GM19397 (cell line): ENCODE results near the gene INO80.
"Not testable (repeated sequence)": the region's sequence is repeated elsewhere in the genome, so short reads cannot be mapped to it uniquely, and the experiment has no call there.

Source experiments
- ATAC-seq: cut with Tn5 transposase; IDR thresholded peaks from one replicate; pipeline ENCODE4 v1.9.1; 2021; ENCODE audit warnings: mild to moderate bottlenecking, moderate library complexity; ENCODE audit not compliant: unreplicated experiment

The INO80 gene

DNA sequence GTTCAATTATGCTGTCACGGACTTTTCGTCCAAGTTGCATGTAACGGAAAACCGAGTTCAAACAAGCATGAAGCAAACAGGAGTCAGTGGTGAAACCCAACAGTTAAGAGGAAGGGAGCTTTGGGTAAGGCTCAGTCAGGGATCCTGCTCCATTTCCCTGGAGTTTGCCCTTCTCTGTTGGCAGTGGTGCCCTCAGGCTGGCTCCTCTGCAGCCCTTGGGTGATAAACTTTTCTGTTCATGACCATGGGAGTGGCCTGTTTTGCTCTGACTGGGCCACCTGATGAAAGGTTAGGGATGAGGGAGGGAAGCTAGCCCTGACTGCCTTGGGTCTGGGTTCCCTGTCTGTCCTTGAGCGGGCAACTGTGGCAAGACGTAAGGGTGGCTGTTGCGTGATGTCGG, 146.7 kb downstream of the INO80 start:
- ATAC-seq: no peak

GRCh38 chr15:40968290-40969085, 147.6 kb downstream of the INO80 start:
- no peak for ATAC-seq

GRCh38 chr15:40964634-40965033, 151.4 kb downstream of the INO80 start:
- no peak for ATAC-seq

- ATAC-seq: no peak
Measured at GRCh38 chr15:40964006-40964405, 152.1 kb downstream of the INO80 start.

DNA sequence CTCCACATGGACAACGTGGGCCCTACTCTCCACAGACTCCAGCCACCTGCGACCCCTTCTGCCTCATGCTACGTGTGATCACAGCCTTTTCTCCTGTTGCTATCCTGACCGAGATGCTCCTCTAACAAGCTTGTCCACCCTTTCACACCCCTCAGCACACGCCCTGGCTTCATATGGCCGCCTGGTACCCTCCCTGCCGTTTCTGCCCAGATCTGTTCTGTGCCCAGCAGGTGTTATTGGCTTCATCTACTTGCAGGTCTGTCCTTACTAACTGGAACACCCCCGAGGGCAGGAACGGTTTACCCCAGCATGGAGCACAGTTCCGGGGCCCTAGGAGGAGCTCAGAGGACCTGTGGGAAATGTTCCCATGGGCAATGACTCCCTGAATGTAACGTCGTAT, 152.9 kb downstream of the INO80 start:
- ATAC-seq: no peak

- not testable (repeated sequence) for ATAC-seq
Measured at GRCh38 chr15:40962317-40962716, 153.8 kb downstream of the INO80 start.

DNA sequence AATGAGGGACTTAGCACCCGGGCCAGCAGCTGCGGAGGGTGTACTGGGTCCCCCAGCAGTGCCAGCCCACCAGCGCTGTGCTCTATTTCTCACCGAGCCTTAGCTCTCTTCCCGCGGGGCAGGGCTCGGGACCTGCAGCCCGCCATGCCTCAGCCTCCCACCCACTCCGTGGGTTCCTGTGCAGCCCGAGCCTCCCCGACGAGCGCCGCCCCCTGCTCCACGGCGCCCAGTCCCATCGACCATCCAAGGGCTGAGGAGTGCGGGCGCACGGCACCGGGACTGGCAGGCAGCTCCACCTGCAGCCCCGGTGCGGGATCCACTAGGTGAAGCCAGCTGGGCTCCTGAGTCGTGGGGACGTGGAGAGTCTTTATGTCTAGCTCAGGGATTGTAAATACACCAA, 154.3 kb downstream of the INO80 start:
- ATAC-seq: not testable (repeated sequence)

- ATAC-seq: no peak
Measured at GRCh38 chr15:40960925-40961324, 155.2 kb downstream of the INO80 start.

DNA sequence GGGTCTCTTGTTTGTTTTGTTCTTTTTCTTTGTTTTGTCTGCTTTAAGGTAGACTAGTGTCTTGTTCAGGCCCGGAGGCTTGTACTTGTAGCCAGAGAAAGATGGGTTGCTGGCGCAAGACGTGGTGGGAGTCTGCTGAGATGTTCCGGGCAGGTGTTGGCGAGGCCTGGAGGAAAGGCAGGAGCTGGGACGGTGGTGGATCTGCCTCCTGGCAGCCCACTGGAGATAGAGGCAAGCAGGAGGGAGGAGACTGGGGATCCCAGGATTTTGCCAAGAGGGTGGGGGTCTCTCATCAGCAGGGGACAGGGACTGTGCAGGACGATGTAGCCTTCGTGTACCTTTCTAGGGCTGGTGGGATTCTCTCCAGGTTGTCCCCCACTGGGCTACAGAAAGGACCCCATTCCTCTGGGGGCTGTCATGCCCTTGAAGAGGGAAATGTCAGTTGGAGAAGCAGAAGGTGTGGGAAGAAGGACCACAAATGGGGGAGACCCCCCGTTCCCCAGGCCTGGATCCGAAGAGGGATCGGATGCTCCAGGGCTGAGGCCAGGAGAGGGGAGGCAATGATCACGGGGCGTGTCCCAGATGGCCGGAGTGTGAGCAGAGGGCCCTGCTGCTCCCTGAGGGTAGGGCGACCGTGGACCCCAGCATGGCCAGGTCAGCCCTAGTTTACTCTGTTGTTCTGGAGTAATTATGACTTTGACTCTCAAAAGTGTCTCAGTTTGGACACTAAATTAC, 155.8 kb downstream of the INO80 start:
- ATAC-seq: no peak

DNA sequence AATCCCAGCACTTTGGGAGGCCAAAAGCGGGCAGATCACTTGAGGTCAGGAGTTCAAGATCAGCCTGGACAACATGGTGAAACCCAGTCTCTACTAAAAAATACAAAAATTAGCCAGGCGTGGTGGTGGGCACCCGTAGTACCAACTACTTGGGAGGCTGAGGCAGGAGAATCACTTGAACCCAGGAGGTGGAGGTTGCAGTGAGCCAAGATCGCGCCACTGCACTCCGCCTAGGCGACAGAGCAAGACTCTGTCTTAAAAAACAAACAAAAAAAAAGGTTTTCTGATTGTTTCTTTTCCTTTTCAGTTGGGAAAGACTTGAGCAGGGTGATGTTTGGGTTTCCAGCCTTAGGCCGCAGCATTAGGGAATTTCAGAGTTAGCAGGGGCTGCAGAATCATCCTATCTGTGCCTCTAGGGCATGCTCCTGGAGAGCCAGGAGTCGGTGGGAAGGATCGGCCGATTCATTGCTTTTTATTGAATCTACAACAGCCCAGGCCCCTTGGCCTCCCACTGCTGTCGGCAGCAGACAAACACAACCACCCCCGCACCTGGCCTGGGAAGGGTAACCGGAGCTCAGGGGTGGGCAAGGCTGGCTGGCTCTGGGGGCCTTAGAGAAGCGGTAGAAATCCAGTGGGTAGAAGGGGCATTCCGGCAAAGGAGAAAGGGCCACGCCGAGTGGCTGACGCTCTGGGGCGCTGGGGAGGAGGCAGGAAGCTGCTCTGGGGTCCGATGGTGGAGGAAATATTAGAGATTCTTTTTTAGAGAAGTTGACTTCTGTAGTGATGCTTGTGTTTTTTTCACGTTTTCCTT, 156.5 kb downstream of the INO80 start:
- ATAC-seq: no peak

DNA sequence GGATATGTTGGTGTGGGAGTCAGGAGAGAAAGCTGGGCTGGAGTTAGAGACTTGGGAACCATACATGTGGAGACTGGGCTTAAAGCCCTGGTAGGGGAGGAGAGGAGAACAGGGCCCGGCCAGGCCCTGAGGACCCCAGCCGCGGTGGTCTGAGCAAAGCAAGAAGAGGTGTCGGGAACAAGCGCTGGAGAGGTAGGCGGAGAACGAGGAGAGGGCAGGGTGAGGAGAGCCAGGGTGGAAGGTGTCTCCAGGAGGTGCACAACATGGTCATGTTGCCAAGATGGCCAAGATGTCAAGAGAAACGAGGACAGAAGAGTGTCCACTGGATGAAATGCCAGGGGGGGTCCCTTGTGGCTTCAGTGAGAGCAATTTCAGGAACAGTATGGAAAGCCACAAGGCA, 157.4 kb downstream of the INO80 start:
- ATAC-seq: no peak

DNA sequence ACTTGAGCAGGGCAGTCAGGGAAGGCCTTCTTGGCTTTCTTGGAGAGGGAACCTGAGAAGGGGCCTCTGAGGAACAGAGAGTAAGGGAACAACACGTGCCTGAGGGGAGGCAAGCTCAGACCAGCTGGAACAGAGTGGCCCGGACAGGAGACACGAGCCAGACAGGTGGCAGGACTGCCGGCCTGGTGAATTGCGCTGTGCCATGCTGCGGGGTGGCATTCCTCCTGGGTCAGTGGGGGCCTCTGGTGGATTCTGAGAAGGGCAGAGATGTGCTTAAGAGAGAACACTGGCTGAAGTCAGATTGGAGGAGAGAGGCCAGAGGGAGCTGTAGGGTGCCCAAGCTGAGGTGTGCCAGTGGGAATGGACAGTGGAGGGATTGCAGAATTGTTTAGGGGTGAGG, 157.9 kb downstream of the INO80 start:
- no peak for ATAC-seq

DNA sequence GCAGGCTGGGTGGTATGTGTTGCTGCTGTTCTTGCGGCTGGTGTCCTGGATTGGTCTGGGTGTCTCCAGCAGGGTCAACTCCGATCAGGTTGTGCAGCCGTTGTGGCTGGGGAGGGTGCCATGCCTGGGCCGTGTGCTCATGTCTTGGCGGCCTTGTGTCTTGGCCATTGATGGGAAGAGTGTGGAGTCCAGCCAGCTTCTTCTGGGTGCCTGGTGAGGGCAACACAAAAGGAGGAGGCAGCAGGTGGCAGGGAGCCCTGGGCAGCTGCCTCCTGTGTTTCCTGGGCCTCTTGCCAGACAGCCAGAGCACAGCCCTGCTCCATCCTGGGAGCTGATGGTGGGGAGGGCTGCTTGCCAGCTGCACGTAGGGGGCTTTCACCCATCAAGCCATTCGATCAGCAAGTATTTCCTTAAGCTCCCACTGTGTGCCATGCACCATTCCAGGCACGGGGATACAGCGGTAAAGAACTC, 158.5 kb downstream of the INO80 start:
- ATAC-seq: no peak

DNA sequence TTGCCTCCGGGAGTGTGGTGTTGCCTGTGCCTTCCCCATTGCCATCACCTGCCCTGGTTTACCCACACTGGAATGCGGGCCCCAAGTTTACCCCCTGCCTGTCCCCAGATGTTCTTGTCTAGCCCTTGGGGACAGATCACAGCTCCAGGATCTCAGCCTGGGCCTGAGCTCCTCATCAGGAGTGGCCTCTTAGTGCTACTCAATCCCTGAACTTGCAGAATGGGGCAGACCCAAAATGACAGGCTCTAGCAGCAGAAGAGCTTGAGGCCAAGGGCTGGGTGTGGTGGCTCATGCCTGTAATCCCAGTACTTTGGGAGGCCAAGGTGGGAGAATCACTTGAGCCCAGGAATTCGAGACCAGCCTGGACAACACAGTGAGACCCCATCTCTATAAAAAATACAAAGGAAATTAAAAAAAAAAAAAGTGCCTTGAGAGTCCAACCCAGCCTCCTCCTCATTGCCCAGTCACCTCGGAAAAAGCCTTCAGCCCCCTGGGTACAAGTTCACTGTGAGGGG, 159.0 kb downstream of the INO80 start:
- no peak for ATAC-seq

GRCh38 chr15:40956541-40956982, 159.5 kb downstream of the INO80 start:
- no peak for ATAC-seq

GRCh38 chr15:40955930-40956540, 160.0 kb downstream of the INO80 start:
- no peak for ATAC-seq

DNA sequence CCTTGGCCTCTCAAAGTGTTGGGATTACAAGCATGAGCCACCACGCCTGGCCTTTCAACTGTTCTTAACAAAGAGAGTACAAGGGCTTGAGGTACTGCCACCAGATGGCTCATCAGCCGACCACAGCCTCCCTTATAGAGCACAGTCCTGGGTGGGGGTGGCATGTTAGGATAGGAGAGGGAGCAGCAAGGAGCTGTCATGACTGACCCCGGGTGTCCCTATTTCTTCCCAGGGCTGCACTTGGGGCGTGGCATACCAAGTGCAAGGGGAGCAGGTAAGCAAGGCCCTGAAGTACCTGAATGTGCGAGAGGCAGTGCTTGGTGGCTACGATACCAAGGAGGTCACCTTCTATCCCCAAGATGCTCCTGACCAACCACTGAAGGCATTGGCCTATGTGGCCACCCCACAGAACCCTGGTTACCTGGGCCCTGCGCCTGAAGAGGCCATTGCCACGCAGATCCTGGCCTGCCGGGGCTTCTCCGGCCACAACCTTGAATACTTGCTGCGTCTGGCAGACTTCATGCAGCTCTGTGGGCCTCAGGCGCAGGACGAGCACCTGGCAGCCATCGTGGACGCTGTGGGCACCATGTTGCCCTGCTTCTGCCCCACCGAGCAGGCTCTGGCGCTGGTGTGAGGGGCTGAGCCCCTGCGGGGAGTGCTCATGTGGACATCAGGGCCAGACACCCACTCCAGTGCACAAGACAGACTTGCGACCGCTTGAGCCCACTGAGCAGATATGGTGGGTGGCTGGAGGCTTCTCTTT, 160.8 kb downstream of the INO80 start:
- ATAC-seq: no peak

DNA sequence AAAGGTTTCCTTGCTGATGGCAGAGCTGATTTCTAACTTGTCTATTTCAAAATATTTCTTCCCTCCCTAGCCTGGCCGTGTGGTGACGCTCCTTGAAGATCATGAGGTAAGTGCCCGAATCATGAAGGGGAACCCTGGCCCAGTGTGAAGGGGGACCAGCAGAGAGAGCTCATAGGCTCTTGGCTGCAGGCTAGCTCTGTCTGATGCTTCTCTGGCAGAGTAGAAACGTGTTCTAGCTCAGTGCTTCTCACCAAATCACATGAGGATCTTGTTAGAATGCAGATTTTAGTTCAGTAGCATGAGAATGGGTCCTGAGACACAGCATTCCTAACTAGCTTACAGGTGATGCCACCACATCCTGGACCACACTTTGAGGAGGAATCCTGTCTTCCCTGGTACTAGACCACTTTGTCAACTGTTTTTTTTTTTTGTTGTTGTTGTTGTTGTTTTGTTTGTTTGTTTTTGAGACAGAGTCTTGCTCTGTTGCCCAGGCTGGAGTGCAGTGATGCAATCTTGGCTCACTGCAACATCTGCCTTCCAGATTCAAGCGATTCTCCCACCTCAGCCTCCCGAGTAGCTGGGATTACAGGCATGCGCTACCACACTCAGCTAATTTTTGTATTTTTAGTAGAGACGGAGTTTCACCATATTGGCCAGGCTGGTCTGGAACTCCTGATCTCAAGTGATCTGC, 161.8 kb downstream of the INO80 start:
- not testable (repeated sequence) for ATAC-seq

DNA sequence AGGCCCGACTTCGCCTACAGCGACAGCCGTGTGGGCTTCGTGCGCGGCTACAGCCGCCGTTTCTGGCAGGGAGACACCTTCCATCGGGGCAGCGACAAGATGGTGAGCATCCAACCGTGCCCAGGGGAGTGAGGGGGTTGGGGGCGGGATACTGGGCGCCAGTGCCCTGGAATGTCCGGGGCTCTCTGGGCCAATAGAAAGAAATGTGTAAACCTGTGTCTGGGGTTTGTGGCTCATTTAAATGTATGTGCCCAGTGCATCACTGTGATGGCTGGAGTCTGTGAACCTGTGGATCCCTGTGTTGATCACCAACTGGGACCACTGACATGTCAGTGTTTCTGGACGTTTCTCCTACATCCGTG, 162.4 kb downstream of the INO80 start:
- no peak for ATAC-seq
